HG03575 (cell line): Measurements from ENCODE around the gene ADORA2A.

Experiments used
- ATAC-seq: cut with Tn5 transposase; IDR thresholded peaks from one replicate; pipeline ENCODE4 v1.9.1; 2021; ENCODE audit not compliant: unreplicated experiment, insufficient number of reproducible peaks, low FRiP score; ENCODE audit errors: extremely low read depth

ADORA2A gene

DNA sequence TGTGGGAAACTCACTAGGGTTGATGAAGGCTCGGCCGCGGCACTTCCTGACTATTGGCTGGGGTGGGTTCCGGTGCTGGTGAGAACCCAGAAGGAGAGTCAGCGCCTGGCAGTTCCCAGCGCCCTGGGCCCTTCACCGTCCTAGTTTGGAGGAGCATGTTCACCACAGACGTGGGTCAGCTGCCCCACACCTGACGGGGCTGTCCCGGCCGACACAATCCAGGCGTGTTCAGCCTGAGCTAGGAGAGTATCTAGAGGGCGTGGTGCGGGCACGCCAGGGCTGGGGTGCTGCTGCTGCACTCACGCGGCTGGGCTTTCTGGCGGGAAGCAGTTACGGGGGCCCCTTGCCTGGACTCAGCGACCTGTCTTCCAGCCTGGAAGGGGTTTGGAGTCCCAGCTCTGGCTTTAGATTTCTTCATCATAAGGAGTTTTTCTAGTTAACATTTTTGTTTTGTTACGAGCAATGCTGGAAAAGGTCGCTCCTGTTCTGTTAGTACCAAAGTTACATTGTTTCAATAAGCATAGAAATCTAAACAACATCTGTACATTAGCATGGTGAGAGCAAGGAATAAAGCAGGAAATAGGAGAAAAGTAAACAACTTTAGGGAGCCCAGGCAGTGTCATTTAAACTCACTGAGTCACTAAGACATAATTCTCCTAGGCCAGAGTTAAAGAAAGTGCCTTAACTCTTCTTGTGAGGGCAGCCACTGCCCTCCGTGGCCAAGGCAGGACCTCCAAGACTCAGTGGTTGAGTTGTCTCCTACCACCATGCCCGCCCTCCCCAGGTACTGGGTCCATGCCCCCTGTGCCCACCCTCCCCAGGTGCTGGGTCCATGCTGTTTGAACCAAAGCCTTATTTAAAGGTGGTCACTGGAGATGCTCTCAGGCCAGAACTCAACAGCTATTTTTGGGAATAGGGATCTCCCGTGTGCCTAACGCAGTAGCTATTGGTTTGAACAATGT, 12.1 kb upstream of the ADORA2A start:
- ATAC-seq: no peak

DNA sequence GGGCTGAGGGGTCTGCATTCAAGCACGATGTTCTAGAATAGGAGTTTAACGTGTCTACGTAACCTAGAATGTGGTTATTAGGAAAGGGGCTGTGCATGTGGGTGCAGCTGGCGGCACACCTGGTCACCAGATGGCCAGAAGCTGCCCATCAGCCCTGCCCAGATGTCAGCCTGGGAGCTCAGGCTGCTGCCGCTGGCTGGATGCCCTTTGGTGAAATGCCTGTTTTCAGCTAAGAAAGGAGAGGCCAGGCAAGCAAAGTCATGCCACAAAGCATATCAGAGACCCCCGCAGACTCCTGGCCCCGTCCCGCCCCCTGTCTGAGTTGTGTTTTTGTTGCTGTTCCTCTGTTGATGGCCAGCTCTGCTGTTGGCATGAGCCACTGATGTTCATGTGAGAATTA, 11.3 kb upstream of the ADORA2A start:
- ATAC-seq: no peak

DNA sequence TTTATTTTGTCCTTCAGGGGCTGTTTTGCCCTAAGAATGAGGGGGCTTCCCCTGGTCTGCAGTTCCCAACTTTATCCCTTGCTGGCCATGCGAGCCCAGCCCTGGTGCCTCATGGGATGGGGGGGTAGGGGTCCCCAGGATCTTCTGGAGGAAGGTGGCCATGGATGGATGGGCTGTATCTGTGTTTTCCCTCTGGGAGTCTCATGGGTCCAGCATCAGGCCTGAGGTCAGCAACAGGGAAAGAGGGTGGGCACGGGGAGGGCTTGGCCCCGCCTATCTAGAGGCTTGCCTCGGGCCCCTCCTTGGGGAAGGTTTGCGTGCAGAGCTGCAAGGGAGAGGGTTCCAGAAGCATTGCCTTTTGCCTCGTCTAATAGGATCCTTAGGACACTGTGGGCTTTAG, 10.8 kb upstream of the ADORA2A start:
- no peak for ATAC-seq

DNA sequence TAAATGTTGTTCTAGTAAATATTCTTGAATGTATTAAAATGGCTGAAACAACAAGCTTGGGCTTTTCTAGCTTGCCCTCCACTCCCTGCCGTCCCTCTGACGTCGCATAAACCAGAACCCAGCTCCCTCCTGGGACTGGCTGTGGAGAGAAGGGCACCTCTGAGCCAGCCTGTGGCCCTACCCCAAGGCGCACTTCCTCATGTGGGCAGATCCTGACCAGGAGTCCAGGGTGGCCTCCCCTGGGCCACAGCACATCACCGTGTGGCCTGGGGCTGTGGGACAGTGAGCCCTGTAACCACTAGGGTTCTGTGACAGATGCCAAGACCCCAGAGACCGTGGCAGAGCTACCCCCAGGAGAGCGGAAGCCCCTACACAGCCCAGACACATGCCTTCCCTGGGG, 10.2 kb upstream of the ADORA2A start:
- ATAC-seq: no peak

DNA sequence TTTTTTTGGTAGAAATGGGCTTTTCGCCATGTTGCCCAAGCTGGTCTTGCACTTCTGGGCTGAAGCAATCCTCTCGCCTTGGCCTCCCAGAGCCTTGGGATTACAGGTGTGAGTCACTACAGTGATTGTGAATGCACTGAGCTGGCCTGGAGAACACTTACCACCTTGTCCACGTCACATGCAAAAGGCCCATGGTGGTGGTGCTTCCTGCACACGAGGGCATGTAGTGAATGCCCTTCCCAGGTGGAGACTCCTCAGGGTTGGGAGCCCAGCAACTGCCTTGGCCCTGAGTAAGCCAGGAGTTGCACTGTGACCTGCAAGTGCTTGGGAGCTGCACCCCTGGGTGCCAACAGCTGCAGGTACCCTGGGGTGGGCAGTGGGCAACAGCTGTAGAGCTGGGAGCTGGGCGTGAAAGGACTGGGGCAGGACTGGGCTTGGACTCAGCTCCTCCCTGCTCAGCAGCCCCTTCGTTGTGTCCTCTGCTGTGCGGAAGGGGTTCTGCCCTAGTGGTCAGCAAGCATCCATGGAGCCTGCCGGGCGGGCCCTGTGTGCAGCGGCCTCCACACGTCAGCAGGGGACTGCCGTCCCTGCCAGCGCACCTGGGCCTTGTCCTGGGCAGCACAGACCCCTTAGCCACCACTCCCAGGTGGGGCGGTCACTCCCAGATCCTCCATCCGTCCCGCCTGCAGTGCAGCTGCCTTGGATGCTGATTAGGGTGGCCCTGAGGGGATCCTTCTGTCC, 9.3 kb upstream of the ADORA2A start:
- no peak for ATAC-seq

DNA sequence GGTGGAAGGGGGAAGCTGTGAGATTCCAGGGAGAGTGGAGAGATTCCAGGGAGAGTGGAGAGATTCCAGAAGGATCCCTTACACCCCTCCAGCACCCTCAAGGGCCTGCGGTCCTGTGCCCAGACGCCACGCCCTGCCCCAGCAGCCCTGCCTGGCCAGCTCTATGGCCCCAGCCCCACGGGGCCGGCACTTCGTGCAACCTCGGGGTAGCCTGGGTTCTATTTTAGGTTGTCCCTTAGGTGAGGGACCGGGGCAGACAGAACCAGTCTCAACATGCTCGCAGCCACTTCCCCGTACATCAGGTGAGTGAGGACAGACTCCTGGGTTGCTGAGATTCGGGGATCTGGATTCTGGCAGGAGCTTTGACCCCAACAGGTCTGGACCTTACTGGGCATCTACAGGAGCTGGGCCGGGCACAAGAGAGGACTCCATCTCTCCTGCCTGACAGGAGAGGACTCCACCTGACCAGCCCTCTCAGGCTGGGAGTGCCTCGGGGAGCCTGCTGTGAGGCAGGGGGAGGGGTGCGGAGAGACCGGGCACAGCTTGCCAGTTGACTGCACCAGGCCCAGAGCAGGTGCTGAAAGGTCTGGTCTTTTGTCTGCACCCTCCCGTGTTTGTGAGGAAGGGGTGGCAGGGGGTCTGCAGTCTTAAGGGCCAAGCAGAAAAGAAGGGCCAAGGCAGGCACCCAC, 8.5 kb upstream of the ADORA2A start:
- no peak for ATAC-seq

DNA sequence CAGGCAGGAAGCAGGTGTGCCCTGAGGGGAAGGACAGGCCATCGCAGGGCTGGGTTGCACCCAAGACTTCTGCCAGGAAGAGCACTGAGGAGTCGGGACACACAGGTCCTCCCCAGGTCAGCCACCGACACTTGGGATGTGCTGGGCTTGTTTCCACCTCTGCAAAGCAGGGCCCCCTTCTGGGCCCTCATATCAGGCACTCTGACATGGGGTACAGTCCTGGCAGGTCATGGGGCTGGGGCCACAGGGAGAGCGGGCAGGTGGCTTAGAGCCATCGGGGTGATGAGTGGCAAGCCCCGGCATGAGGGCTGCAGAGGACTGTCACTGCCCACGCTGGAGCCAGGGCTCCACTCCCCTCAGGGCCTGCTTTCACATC, 7.9 kb upstream of the ADORA2A start:
- ATAC-seq: no peak

DNA sequence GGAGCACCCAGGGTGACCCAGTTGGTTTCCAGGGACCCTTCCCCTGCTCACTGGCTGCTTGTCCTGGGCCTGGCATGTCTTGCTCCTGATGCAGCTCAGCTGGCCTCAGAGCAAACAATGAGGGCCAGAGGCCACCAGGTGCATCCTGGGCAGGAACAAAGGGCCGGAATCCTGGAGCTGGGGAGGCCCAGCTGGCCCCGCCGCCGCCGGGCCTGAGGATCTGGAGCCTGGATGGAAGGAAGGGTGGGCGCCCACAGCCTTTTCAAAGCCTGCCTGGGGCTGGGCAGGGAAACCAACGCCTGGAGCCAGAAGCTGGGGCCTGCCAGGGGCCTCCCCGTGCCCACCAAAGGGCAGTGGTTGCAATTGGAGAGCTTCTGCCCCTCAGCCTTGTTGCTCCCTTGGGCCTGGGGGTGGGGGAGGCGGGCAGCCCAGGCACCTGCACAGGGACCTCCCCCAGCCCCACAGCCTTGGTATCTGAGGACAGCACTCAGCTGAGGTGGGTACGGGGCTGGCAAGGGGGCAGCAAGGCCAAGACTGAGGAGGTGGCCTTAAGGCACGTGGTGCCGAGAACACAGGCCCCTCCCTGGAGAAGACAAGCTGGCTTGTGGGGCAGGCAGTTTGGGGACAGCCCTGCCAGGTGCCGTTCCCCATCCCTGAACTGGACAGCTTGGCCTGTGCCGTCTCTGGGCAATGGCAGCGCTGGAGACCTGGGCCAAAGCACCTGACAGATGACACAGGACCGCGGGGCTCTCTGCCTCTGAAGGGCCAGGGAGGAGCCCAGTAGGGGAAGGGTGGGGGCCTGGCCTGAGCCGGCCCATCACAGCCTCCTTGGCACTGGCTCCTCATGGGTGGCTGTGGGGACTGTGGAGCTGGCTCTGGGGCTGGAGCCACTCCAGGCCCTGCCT, 7.1 kb upstream of the ADORA2A start:
- no peak for ATAC-seq

DNA sequence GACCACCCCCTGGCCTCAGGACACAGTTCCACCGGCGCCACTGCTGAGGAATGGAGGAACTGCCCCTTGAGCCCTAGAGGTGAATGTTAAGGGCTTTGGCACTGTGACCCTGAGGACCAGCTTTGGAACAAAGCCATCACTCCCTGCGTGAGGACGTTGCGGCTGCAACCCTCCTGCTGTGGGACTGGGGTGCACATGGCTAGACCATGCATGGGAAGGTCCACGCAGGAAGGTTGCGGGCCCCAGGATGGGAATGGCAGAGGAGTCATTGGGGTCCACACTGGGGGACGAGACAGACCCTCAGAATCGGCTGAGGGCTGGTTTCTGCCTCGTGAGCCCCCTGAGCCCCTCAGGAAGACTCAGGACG, 6.4 kb upstream of the ADORA2A start:
- ATAC-seq: no peak

DNA sequence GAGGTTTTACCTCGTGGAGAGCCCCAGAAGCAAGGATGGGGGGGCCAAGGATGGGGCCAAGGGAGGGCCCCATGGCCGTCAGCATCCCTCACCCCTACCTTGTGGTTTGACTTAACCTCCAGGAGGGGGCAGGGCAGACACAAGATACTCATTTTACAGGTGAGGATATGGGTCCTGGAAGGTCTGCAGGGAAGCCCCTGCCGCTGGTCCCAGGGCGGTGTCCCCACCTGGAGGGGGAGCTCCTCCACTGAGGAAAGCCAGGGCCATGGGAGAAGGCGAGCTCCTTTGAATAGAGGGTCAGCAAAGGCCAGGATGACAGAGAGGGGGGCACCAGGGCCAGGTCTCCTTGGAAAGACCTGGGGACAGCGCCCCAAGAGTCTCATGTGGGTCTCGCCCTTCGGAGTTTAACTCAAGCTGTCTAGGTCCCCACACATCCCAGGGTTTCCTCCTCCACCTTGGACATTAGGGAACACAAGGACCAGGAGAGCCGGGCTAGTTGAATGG, 5.9 kb upstream of the ADORA2A start:
- ATAC-seq: no peak

DNA sequence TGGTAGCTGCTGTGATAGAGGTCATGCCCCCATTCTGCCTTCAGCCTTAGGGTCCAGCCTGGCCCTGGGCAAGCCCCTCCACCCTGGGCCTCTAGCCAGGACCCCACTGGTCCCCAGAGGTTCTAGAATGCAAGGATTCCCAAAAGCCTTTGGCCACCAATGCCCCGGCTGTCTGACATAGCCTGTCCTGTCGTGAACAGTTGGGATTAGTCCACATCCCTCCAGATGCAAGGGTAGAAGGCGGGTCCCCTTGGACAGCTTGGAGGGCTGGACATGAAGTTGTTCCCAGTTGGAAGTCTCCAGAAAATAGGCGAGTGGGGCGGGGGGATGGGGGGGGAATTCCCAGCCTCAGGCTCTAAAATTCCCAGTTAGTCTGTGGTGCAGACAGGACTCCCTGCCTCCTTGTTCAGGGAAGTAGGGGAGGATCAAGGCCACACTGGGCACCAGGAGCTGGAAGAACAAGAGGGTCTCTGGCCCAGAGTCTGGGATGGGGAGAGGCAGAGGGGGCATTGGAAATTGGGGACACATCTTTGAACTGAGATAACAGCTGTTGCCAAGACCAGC, 5.2 kb upstream of the ADORA2A start:
- ATAC-seq: no peak

DNA sequence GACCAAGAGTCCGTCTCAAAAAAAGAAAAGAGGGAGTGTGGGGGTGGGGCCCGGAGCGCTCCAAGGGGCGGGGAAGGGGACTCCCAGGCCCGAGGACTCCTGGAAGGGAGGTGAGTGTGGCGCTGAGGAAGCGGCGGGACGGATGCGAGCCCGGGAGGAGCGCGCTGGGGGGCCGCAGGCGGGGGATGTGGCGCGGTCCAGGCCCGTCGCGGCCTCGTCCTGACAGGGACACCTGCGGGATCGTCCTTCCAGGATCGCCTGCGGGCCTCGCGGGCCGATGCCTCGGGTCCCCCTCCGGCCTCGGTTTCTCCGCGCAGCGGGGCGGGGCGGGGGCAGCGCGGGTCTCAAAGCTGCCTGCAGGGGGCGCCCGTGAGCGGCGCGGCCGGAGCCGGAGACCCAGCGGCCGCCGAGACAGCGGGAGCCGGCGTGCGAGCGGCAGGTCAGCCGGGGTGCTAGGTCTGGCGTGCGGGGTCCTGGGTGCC, 3.8 kb upstream of the ADORA2A start:
- ATAC-seq: no peak

DNA sequence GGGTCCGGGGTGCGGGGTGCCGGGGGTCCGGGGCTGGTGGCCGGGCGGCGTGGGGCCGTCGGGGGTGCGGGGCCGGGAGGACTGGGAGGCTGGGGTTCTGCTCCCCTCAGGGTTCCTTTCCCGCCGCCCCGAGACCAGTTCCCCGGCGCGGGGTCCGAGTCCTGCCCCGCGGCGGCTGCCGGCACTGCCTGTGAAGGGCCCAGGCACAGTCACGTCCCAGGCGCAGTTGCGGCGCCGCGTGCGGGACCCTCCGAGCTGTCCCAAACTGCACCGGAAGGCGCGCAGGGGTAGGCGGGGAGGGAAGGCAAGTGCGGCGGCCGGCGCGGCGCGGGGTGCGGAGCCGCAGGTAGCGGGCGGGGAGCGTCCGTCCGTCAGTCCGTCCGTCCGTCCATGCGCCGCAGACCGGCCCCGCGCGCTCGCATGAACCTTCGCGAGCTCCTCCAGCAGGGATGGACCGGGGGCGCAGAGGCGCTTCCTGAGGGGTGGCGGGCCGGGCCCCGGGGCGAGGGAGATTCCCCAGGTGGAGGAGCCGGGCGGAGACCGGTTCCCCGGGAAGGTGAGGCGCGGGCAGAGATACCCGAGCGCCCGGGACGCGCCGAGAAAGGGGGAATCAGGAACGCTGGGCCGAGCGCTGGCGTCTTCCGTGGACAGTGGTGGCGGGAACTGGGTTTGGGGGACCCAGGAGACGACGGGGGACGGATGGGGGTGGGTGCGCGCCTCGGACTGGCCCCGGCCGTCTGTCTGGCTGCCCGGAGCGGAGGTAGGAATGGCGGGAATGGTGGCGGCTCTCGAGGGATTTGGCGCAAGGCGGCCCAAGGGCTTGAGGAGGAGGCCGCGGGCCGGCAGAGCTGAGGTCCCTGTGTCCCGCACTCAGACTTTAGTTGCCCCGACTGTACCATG, 3.1 kb upstream of the ADORA2A start:
- no peak for ATAC-seq

DNA sequence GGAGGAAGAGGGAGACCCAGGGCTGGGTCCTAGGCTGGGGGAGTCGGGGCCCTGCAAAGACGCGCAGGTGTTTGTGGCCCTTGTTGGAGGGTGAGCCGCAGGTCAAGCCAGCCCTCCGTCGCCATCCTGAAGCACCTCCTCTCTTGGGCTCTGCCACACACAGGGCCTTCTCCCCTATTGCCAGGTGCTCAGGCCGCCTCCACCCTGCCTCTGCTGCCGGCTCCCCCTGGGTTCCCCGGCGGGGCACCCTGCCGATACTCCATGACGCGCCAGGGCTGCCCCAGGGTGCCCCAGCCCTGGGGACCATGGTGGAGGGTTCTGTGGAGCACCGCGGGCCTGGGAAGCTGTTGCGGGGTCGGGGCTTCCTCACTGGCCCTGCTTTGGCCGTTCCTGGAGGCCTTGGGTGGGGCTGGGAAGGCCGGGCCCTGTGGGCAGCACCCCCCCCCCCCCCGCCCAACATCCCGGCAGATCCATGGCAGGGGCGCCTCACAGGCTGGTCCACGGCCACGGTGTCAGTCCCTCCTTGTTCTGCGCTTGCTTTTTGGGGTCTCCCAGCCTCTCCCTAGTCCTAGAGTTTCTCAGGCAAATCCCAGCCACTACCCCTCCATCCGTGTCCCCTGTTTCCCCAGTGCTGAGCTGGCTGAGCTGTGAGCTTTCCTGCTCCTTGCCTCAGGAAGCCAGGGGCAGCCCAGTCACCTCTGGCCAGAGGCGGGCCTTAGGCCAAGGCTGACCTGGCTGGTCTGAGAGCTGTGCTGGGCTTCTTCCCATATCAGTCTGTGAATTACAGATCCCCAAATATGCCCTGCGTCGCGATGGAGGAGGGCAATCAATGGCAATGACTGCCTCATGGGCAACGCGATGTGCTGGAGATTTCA, 2.3 kb upstream of the ADORA2A start:
- ATAC-seq: no peak

DNA sequence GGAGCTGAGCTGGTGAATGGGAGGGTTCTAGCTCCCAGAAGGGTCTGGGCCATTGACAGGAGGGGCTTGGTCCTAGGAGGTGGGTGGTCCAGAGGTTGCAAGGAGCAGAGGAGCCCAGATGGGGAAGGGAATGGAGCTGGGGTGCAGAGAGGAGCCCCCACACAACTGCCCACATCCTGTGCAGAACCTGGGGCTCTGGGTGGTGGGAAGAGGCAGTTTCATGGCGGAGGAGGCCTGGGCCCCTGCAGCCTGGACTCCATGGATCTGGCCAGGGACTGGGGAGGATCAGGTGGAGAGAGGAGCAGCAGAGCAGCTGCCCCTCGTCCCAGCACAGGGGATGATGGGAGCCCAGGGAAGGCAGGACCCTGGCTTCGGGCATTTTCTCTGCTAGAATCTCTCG, 963 bp upstream of the ADORA2A start:
- ATAC-seq: no peak

DNA sequence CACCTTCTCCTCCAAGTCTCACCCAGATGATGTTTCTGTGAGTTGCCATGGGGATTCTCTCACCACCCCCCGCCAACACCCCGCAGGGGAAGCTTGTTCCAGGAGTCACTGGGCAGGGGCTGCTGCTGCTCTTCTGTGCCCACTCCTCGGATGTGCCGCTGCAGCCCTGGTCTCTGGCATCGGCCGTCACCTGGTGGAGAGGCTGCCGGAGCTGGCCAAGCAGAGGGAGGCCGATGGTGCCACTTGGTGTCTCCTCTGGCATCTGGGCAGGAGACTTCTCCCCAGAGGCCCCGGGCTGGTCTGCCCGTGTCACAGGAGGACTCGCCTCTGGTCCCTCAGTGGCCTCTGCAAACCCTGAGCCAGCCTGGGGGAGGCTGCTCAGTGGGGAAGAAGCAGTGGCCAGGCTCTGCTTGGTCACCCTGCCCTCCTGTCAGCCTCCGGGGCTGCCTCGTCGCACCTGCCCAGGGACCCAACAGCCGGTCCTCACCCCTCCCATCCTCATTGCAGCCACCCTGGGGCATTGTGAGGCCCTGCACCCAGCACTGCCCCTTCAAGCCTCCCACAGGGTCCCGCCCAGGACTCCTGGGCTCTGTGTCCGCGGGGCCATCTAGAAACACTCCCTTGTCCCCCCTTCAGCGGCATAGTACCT, 424 bp upstream of the ADORA2A start:
- no peak for ATAC-seq
